ENCODE measurements around the gene YAP1. TPM values are rescaled to one million over a fixed set of nuclear protein-coding genes. Genes with fewer than 3 reads are reported as not detected.

Gene YAP1
- polyA plus RNA-seq, 1 donor from 2014 or later: 0.46 TPM

DNA sequence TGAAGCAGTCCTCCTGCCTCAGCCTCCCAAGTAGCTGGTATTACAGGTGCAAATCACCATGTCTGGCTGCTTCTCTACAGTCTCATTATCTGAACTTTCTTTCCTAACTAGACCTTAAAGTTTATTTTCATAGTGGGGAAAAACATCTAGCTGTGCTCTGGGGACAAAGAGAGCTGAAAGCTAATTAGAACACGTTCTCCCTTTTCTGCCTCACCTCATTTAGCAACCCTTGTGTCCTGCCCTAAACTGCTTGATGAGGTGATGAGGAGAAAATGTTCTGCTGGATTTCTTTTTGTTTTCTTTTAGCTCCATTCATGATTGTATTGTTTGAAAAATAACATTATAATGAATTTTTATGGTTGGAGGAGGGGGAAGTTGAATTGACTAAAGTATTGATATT lies 84.7 kb downstream of the YAP1 start:
- no peaks in the 10 kb centered on the region for H3K27me3 ChIP-seq (ENCODE audit: insufficient read depth, low read depth, low read length)
- H3K27ac ChIP-seq (ENCODE audit: low read length): no peak overlapping the region
- H3K79me2 ChIP-seq (replicated peaks; ENCODE audit: insufficient read depth, low read length): no peaks in the 10 kb centered on the region
- TF ChIP-seq EP300 (conservative IDR thresholded peaks at IDR 0.05; ENCODE audit: poor library complexity, severe bottlenecking) (no peak), SMC3 (conservative IDR thresholded peaks at IDR 0.05; ENCODE audit: poor library complexity) (no peak)
- TF ChIP-seq, protein P1, sequence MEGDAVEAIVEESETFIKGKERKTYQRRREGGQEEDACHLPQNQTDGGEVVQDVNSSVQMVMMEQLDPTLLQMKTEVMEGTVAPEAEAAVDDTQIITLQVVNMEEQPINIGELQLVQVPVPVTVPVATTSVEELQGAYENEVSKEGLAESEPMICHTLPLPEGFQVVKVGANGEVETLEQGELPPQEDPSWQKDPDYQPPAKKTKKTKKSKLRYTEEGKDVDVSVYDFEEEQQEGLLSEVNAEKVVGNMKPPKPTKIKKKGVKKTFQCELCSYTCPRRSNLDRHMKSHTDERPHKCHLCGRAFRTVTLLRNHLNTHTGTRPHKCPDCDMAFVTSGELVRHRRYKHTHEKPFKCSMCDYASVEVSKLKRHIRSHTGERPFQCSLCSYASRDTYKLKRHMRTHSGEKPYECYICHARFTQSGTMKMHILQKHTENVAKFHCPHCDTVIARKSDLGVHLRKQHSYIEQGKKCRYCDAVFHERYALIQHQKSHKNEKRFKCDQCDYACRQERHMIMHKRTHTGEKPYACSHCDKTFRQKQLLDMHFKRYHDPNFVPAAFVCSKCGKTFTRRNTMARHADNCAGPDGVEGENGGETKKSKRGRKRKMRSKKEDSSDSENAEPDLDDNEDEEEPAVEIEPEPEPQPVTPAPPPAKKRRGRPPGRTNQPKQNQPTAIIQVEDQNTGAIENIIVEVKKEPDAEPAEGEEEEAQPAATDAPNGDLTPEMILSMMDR (IDR thresholded peaks at IDR 0.05; ENCODE audit: poor library complexity, severe bottlenecking): no peak
- no peaks in the 10 kb centered on the region for H3F3A ChIP-seq (ENCODE audit: insufficient read depth, low read length, poor library complexity, severe bottlenecking)
- H2AFZ ChIP-seq (ENCODE audit: low read depth, low read length): no peak overlapping the region
- H3K9ac ChIP-seq (ENCODE audit: low read length): no peak overlapping the region
- H3K9me3 ChIP-seq (ENCODE audit: low read length): no peaks in the 10 kb centered on the region
- no peak overlapping the region for H3K4me2 ChIP-seq (ENCODE audit: low read length)
- no peak overlapping the region for H3K4me3 ChIP-seq (ENCODE audit: low read length)
- H3K9me2 ChIP-seq (ENCODE audit: insufficient read depth, low read length): no peaks in the 10 kb centered on the region
- H4K20me1 ChIP-seq (ENCODE audit: insufficient read depth): no peaks in the 10 kb centered on the region
- H3K36me3 ChIP-seq (ENCODE audit: insufficient read depth, low read length): no peaks in the 10 kb centered on the region

DNA sequence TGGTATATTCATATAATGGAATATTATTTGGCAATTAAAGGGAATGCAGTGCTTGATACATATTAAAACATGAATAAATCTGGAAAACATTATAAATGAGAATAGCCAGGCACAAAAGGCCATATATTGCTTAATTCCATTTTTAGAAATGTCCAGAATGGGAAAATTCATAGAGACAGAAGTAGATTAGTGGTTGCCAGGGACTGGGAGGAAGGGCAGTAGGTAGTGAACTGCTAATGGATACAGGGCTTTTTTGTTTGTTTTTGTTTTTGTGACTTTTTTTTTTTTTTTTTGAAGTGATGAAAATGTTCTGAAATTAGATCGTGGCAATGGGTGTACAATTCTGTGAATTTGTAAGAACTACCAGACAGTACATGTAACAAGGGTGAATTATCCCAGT lies 86.1 kb downstream of the YAP1 start:
- H3K79me2 ChIP-seq (replicated peaks; ENCODE audit: insufficient read depth, low read length): no peaks in the 10 kb centered on the region
- no peak overlapping the region for H3K9ac ChIP-seq (ENCODE audit: low read length)

DNA sequence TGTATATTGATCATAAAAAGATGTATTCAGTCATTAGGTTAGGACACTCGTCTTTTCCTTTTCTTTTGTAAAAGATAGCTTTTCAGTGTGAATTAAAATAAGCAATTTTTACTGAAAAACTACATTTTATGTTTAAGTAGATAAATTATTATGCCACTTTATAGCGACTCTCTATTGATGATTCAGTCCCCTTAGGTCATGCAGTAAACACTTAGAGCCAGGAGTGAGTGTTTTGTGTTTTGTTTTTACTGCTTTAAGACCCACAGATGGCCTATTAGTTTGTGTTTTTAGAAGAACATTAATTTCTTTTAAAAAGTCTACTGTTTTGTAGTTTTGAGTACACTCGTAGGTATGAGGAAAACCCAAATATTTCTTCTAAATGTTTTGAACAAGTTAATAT lies 86.6 kb downstream of the YAP1 start:
- Histone ChIP-seq H3K9me2 (ENCODE audit: insufficient read depth, low read length) (no peaks in the 10 kb centered on the region), H3K9ac (ENCODE audit: low read length) (no peak overlapping the region), H3F3A (ENCODE audit: insufficient read depth, low read length, poor library complexity, severe bottlenecking) (no peaks in the 10 kb centered on the region), H2AFZ (ENCODE audit: low read depth, low read length) (no peak overlapping the region), H3K79me2 (replicated peaks; ENCODE audit: insufficient read depth, low read length) (no peaks in the 10 kb centered on the region), H3K4me2 (ENCODE audit: low read length) (no peak overlapping the region), H4K20me1 (ENCODE audit: insufficient read depth) (no peaks in the 10 kb centered on the region), H3K9me3 (ENCODE audit: low read length) (no peaks in the 10 kb centered on the region), H3K27me3 (ENCODE audit: insufficient read depth, low read depth, low read length) (no peaks in the 10 kb centered on the region), H3K27ac (ENCODE audit: low read length) (no peak overlapping the region), H3K36me3 (ENCODE audit: insufficient read depth, low read length) (no peaks in the 10 kb centered on the region), H3K4me3 (ENCODE audit: low read length) (no peak overlapping the region)
- TF ChIP-seq MXI1 (conservative IDR thresholded peaks at IDR 0.05; ENCODE audit: poor library complexity, severe bottlenecking) (no peak), EZH2 (IDR thresholded peaks at IDR 0.05; ENCODE audit: borderline replicate concordance, insufficient read depth, low read length, poor library complexity, severe bottlenecking) (no peak)

More for the DNA sequence above, 86.1 kb downstream of the YAP1 start:
- no peaks in the 10 kb centered on the region for H3K36me3 ChIP-seq (ENCODE audit: insufficient read depth, low read length)
- no peaks in the 10 kb centered on the region for H3K9me2 ChIP-seq (ENCODE audit: insufficient read depth, low read length)
- no peak overlapping the region for H3K27ac ChIP-seq (ENCODE audit: low read length)
- H3F3A ChIP-seq (ENCODE audit: insufficient read depth, low read length, poor library complexity, severe bottlenecking): no peaks in the 10 kb centered on the region
- H3K4me3 ChIP-seq (ENCODE audit: low read length): no peak overlapping the region
- H3K9me3 ChIP-seq (ENCODE audit: low read length): no peaks in the 10 kb centered on the region
- no peaks in the 10 kb centered on the region for H4K20me1 ChIP-seq (ENCODE audit: insufficient read depth)
- no peak overlapping the region for H2AFZ ChIP-seq (ENCODE audit: low read depth, low read length)
- TF ChIP-seq RAD21 (conservative IDR thresholded peaks at IDR 0.05) (no peak), POLR2AphosphoS5 (IDR thresholded peaks at IDR 0.05) (no peak), MXI1 (conservative IDR thresholded peaks at IDR 0.05; ENCODE audit: poor library complexity, severe bottlenecking) (no peak)
- TF ChIP-seq, protein P1 (IDR thresholded peaks at IDR 0.05; ENCODE audit: poor library complexity, severe bottlenecking): no peak
- H3K4me2 ChIP-seq (ENCODE audit: low read length): no peak overlapping the region
- H3K27me3 ChIP-seq (ENCODE audit: insufficient read depth, low read depth, low read length): no peaks in the 10 kb centered on the region
